Astrocyte of the cerebellum (primary cell): ENCODE data around the gene IHH.

Experiments used
- DNase-seq: peaks from one replicate; pipeline ENCODE4 v3.0.0-alpha.2; 2011; ENCODE audit warnings: low read depth
- H3K4me3 ChIP-seq: 2 replicates; pipeline ENCODE4 v1.5.1; 2011; ENCODE audit warnings: mild to moderate bottlenecking, low read depth, low read length, moderate library complexity
- CTCF ChIP-seq: IDR thresholded peaks from 2 replicates; pipeline ENCODE4 v1.5.1; 2012; ENCODE audit warnings: low read length, low read depth, moderate library complexity, mild to moderate bottlenecking; ENCODE audit errors: missing control alignments
- in situ Hi-C: cut with HindIII; loops from 2 replicates; pipeline ENCODE4 v1.10.0; 2017; ENCODE audit warnings: low sequenced_read_pairs

IHH gene

GRCh38 chr2:219078951-219079350, 18.2 kb upstream of the IHH start:
- in situ Hi-C loops, result no loop called here
- no peak for TF ChIP-seq CTCF
- DNase-seq, result no peak
- H3K4me3 ChIP-seq, result no peak overlapping the region

GRCh38 chr2:219078126-219078525, 17.4 kb upstream of the IHH start:
- no peak overlapping the region for H3K4me3 ChIP-seq
- no peak for TF ChIP-seq CTCF
- in situ Hi-C loops, result no loop called here
- no peak for DNase-seq

GRCh38 chr2:219076253-219076652, 15.5 kb upstream of the IHH start:
- TF ChIP-seq CTCF, result no peak
- no peak for DNase-seq
- in situ Hi-C loops, result no loop called here
- no peak overlapping the region for H3K4me3 ChIP-seq

- peak; percentile 29 for DNase-seq
- TF ChIP-seq CTCF, result peak; percentile 67
- in situ Hi-C loops, result no loop called here
- no peak overlapping the region for H3K4me3 ChIP-seq
These were observed 12.8 kb upstream of the IHH start for GRCh38 chr2:219073413-219074129.

- TF ChIP-seq CTCF, result no peak
- in situ Hi-C loops, result no loop called here
- DNase-seq, result no peak
- H3K4me3 ChIP-seq, result no peak overlapping the region
These were observed 12.1 kb upstream of the IHH start for GRCh38 chr2:219072741-219073250.

- in situ Hi-C loops, result no loop called here
- no peak for DNase-seq
- no peak for TF ChIP-seq CTCF
- no peak overlapping the region for H3K4me3 ChIP-seq
These were observed 10.6 kb upstream of the IHH start for GRCh38 chr2:219071131-219071816.
